IMR-90 (cell line): Measurements from ENCODE around the gene DUSP22. TPM values are rescaled to one million over a fixed set of nuclear protein-coding genes. Genes with fewer than 3 reads are reported as not detected.

Experiments used
- ATAC-seq: fragments of 200-7000 bp; cut with Tn5 transposase; 2 replicates; pipeline ENCODE4 v1.9.1; 2020; ENCODE audit warnings: low read depth, mild to moderate bottlenecking, moderate library complexity
- BruUV-seq: library from RNA; stranded (reverse); fragments of 400-500 nt; replicated peaks from 2 replicates; lab custom pipeline; 2021; lab: Mats Ljungman, UMichigan
- CTCF ChIA-PET: fragments of 300-600 bp; formaldehyde crosslinking; extraction: SDS; loops from one replicate; lab custom pipeline; 2021; ENCODE audit warnings: antibody characterized with exemption; lab: Yijun Ruan, JAX
- POLR2A ChIA-PET: fragments of 300-600 bp; sonication (Branson Sonifier 250); formaldehyde crosslinking; loops from one replicate; lab custom pipeline; 2022; ENCODE audit warnings: antibody characterized with exemption; ENCODE audit not compliant: unreplicated experiment; lab: Charles Lee
- DNase-seq: peaks from one replicate; pipeline ENCODE4 v3.0.0; 2013
- H2AFZ ChIP-seq: replicated peaks from 2 replicates; pipeline ENCODE3; 2013; ENCODE audit warnings: low read length, mild to moderate bottlenecking; ENCODE audit not compliant: poor library complexity
- H2AK5ac ChIP-seq: 2 replicates; pipeline ENCODE4 v1.6.1; 2013; ENCODE audit warnings: low read depth, low read length, inconsistent platforms
- H2AK9ac ChIP-seq: replicated peaks from 2 replicates; pipeline ENCODE3; 2013; ENCODE audit warnings: mild to moderate bottlenecking, low read depth, low read length, moderate library complexity; ENCODE audit not compliant: poor library complexity
- H2BK120ac ChIP-seq: 2 replicates; pipeline ENCODE4 v1.6.1; 2013; ENCODE audit warnings: low read depth, low read length, inconsistent platforms
- H2BK15ac ChIP-seq: 3 replicates; pipeline ENCODE4 v1.6.1; 2013; ENCODE audit warnings: low read depth, low read length, inconsistent platforms
- H2BK20ac ChIP-seq: 2 replicates; pipeline ENCODE4 v1.6.1; 2013; ENCODE audit warnings: low read depth, mild to moderate bottlenecking, inconsistent platforms, low read length, moderate library complexity
- H2BK5ac ChIP-seq: 2 replicates; pipeline ENCODE4 v1.6.1; 2013; ENCODE audit warnings: mild to moderate bottlenecking, low read depth, low read length, inconsistent platforms; ENCODE audit not compliant: poor library complexity, severe bottlenecking
- H3K14ac ChIP-seq: replicated peaks from 2 replicates; pipeline ENCODE4 v1.6.1; 2013; ENCODE audit warnings: low read depth, low read length, inconsistent platforms
- H3K18ac ChIP-seq: 2 replicates; pipeline ENCODE4 v1.6.1; 2013; ENCODE audit warnings: low read depth, low read length, control low read depth
- H3K23ac ChIP-seq: 2 replicates; pipeline ENCODE4 v1.6.1; 2013; ENCODE audit warnings: low read depth, low read length, inconsistent platforms
- H3K27ac ChIP-seq: 2 replicates; pipeline ENCODE4 v1.5.1; 2013; ENCODE audit warnings: mild to moderate bottlenecking, control low read depth, low read length; ENCODE audit not compliant: insufficient read depth
- H3K27me3 ChIP-seq: 2 replicates; pipeline ENCODE4 v1.6.1; 2013; ENCODE audit warnings: low read length; ENCODE audit not compliant: control insufficient read depth, insufficient read depth
- H3K36me3 ChIP-seq: 2 replicates; pipeline ENCODE4 v1.6.1; 2013; ENCODE audit warnings: low read length, mixed read lengths; ENCODE audit not compliant: control insufficient read depth, insufficient read depth
- H3K4ac ChIP-seq: 2 replicates; pipeline ENCODE4 v1.6.1; 2013; ENCODE audit warnings: low read depth, low read length, inconsistent platforms
- H3K4me1 ChIP-seq: 2 replicates; pipeline ENCODE4 v1.6.1; 2013; ENCODE audit warnings: low read length, mixed read lengths; ENCODE audit not compliant: control insufficient read depth, insufficient read depth
- H3K4me2 ChIP-seq: 2 replicates; pipeline ENCODE4 v1.6.1; 2013; ENCODE audit warnings: low read depth, mild to moderate bottlenecking, control low read depth, low read length, moderate library complexity
- H3K4me3 ChIP-seq: 2 replicates; pipeline ENCODE4 v1.5.1; 2013; ENCODE audit warnings: low read depth, mild to moderate bottlenecking, control low read depth, low read length, moderate library complexity; ENCODE audit not compliant: insufficient read depth
- H3K56ac ChIP-seq: 2 replicates; pipeline ENCODE4 v1.6.1; 2013; ENCODE audit warnings: low read length, inconsistent platforms; ENCODE audit not compliant: insufficient read depth; ENCODE audit errors: extremely low read depth
- H3K79me1 ChIP-seq, 2 experiments: 2 replicates each; pipeline ENCODE4 v1.6.1; 2013; ENCODE audit warnings: low read length in 2 of 2, inconsistent platforms in 1 of 2, low read depth in 1 of 2
- H3K9ac ChIP-seq: 2 replicates; pipeline ENCODE4 v1.6.1; 2013; ENCODE audit warnings: low read depth, low read length, control low read depth
- H3K9me1 ChIP-seq: 2 replicates; pipeline ENCODE4 v1.6.1; 2013; ENCODE audit warnings: low read length, inconsistent platforms; ENCODE audit not compliant: insufficient read depth
- H3K9me3 ChIP-seq: 2 replicates; pipeline ENCODE4 v1.6.1; 2013; ENCODE audit warnings: low read length; ENCODE audit not compliant: control insufficient read depth, insufficient read depth
- H4K20me1 ChIP-seq: 2 replicates; pipeline ENCODE4 v1.6.1; 2013; ENCODE audit warnings: low read length, inconsistent platforms; ENCODE audit not compliant: insufficient read depth
- H4K5ac ChIP-seq: 2 replicates; pipeline ENCODE4 v1.6.1; 2013; ENCODE audit warnings: mild to moderate bottlenecking, low read depth, low read length, control low read depth
- H4K8ac ChIP-seq, 2 experiments: 2 replicates each; pipeline ENCODE4 v1.6.1; 2013; ENCODE audit warnings: low read depth in 2 of 2, low read length in 2 of 2, control low read depth in 1 of 2, inconsistent platforms in 1 of 2
- H4K91ac ChIP-seq: 2 replicates; pipeline ENCODE4 v1.6.1; 2013; ENCODE audit warnings: low read depth, low read length, inconsistent platforms; ENCODE audit not compliant: insufficient read depth
- BHLHE40 ChIP-seq: fragments of 150-350 bp; IDR thresholded peaks from 2 replicates; pipeline ENCODE4 v1.6.1; 2016; ENCODE audit warnings: mild to moderate bottlenecking, low read depth, low read length
- CEBPB ChIP-seq: IDR thresholded peaks from 2 replicates; pipeline ENCODE4 v1.6.1; 2012; ENCODE audit warnings: low read depth, low read length, improper control_type of control experiment
- CHD1 ChIP-seq: IDR thresholded peaks from 2 replicates; pipeline ENCODE4 v1.6.1; 2012; ENCODE audit warnings: low read depth, low read length, improper control_type of control experiment
- CTCF ChIP-seq: conservative IDR thresholded peaks from 2 replicates; pipeline ENCODE4 v1.5.1; 2012; ENCODE audit warnings: mild to moderate bottlenecking, low read depth, low read length, improper control_type of control experiment
- ELK1 ChIP-seq: fragments of 150-350 bp; IDR thresholded peaks from 2 replicates; pipeline ENCODE4 v1.6.1; 2016; ENCODE audit warnings: low read depth, mild to moderate bottlenecking, low read length, moderate library complexity, borderline replicate concordance
- FOS ChIP-seq: fragments of 150-350 bp; IDR thresholded peaks from 2 replicates; pipeline ENCODE4 v1.6.1; 2016; ENCODE audit warnings: low read depth, low read length
- MAZ ChIP-seq: IDR thresholded peaks from 2 replicates; pipeline ENCODE4 v1.6.1; 2012; ENCODE audit warnings: low read depth, mild to moderate bottlenecking, low read length, improper control_type of control experiment, moderate library complexity, borderline replicate concordance
- MXI1 ChIP-seq: IDR thresholded peaks from 2 replicates; pipeline ENCODE4 v1.6.1; 2012; ENCODE audit warnings: low read depth, mild to moderate bottlenecking, low read length, moderate library complexity, borderline replicate concordance
- POLR2A ChIP-seq: IDR thresholded peaks from 2 replicates; pipeline ENCODE4 v1.6.1; 2012; ENCODE audit warnings: mild to moderate bottlenecking, low read depth, low read length
- RAD21 ChIP-seq: IDR thresholded peaks from 2 replicates; pipeline ENCODE4 v1.6.1; 2012; ENCODE audit warnings: low read length, improper control_type of control experiment
- RCOR1 ChIP-seq: IDR thresholded peaks from 2 replicates; pipeline ENCODE4 v1.6.1; 2012; ENCODE audit warnings: mild to moderate bottlenecking, low read length, improper control_type of control experiment; ENCODE audit not compliant: insufficient replicate concordance
- WGBS, 2 experiments: methylation state at CpG; one replicate each; pipeline versions ENCODE4 v1.1.5 to v1.1.7; 2013; ENCODE audit warnings: missing lambda C conversion rate in 2 of 2; ENCODE audit not compliant: insufficient read length in 1 of 2; ENCODE audit errors: extremely low coverage in 2 of 2; 5-methylcytosine and 5-hydroxymethylcytosine counted together
- dilution Hi-C: fragments of 300-500 bp; cut with HindIII; formaldehyde crosslinking; loops from one replicate; pipeline ENCODE4 v1.14.3; 2018; ENCODE audit warnings: low sequenced_read_pairs; ENCODE audit not compliant: unreplicated experiment
- in situ Hi-C: fragments of 300-500 bp; cut with MboI; formaldehyde crosslinking; loops from 3 replicates; pipeline ENCODE4 v1.14.3; 2019; ENCODE audit warnings: low sequenced_read_pairs, inconsistent platforms, mixed read lengths
- intact Hi-C: fragments of 100-400 bp; cut with micrococcal nuclease; formaldehyde crosslinking; loops from 2 replicates; pipeline ENCODE4 v1.10.0; 2022
- polyA plus RNA-seq, 3 experiments: library from polyadenylated mRNA; depleted of rRNA; stranded (reverse); fragments of >200 nt; gene quantifications; 2 replicates each; pipeline ENCODE4 v1.2.3, GENCODE V29; 2012; ENCODE audit warnings: low replicate concordance in 1 of 3
- total RNA-seq: library from RNA; depleted of rRNA; stranded (reverse); fragments of >200 nt; gene quantifications from 2 replicates; pipeline ENCODE4 v1.2.3, GENCODE V29; 2012

DUSP22 gene
- total and polyA plus RNA-seq, 2 of the 4 experiments (the other 2 are of a cell fraction): 7.1 to 8.2 TPM

GRCh38 chr6:355373-356208, 63.3 kb downstream of the DUSP22 start:
- no peak overlapping the region for H2BK15ac ChIP-seq
- no peaks in the 10 kb centered on the region for H3K27me3 ChIP-seq
- no peaks in the 10 kb centered on the region for H3K79me1 ChIP-seq
- DNase-seq (no peak), ATAC-seq (no peak)
- no peak overlapping the region for H3K23ac ChIP-seq
- ChIA-PET CTCF (interaction anchor here (0.6 kb wide), 1 partner anchor 11 kb away, joined by 3 read pairs; no protein-coding TSS in a partner anchor), POLR2A (no interaction called here)
- no peak overlapping the region for H3K9ac ChIP-seq
- no peak overlapping the region for H2AFZ ChIP-seq
- no peak overlapping the region for H3K14ac ChIP-seq
- in situ Hi-C loops (no loop called here), intact Hi-C loops (loop anchor here (2.0 kb wide), 1 partner anchor 35 kb away; the partner anchor contains the start of gene IRF4), dilution Hi-C loops (no loop called here)
- H3K4me1 ChIP-seq: no peaks in the 10 kb centered on the region
- H2BK5ac ChIP-seq: no peak overlapping the region
- H2BK120ac ChIP-seq: no peak overlapping the region
- no peaks in the 10 kb centered on the region for H4K20me1 ChIP-seq
- H3K56ac ChIP-seq: no peak overlapping the region
- no peak overlapping the region for H4K8ac ChIP-seq
- no peak overlapping the region for H3K4me2 ChIP-seq
- no peak overlapping the region for H3K4me3 ChIP-seq
- no peaks in the 10 kb centered on the region for H3K36me3 ChIP-seq
- TF ChIP-seq ELK1 (no peak), FOS (no peak), MAZ (no peak), RAD21 (no peak), CEBPB (no peak), POLR2A (no peak), CHD1 (no peak), CTCF (no peak), RCOR1 (no peak), BHLHE40 (no peak), MXI1 (no peak)
- no peak overlapping the region for H4K5ac ChIP-seq
- no peaks in the 10 kb centered on the region for H3K9me1 ChIP-seq
- H3K4ac ChIP-seq: no peak overlapping the region
- no peak overlapping the region for H2AK9ac ChIP-seq
- whole genome bisulfite sequencing, 2 experiments: 67% methylated on average over 5 of the region's 9 CpGs; no CpG with 5 or more reads in 1 of the 2 experiments
- no peak overlapping the region for H2AK5ac ChIP-seq
- H3K27ac ChIP-seq: no peak overlapping the region
- H4K91ac ChIP-seq: no peak overlapping the region
- peaks cover 10% of the 10 kb centered on the region; the same call in 1 of the 2 replicates for H3K9me3 ChIP-seq
- H2BK20ac ChIP-seq: no peak overlapping the region
- H3K18ac ChIP-seq: no peak overlapping the region
- BruUV-seq: no TSS peak
